Upper lobe of left lung (tissue), 6 donors: ENCODE measurements around the gene KRT26. TPM values are rescaled to one million over a fixed set of nuclear protein-coding genes. Genes with fewer than 3 reads are reported as not detected.
"Not testable (repeated sequence)": the region's sequence is repeated elsewhere in the genome, so short reads cannot be mapped to it uniquely, and the experiment has no call there.

Experiments
- ATAC-seq, 2 donors: fragments of 200-7000 bp; cut with Tn5 transposase; one replicate each; pipeline ENCODE4 v1.9.1; 2022; ENCODE audit warnings: mild to moderate bottlenecking in 2 of 2, moderate library complexity in 2 of 2; ENCODE audit not compliant: low FRiP score in 2 of 2
- DNase-seq, 2 donors: peaks; one replicate each; pipeline ENCODE4 v3.0.0-alpha.2; 2019 to 2020
- H3K27ac ChIP-seq, 4 donors: fragments of 200-600 bp; sonication (generic); one replicate each; pipeline ENCODE4 v1.5.1; 2016 to 2019
- H3K27me3 ChIP-seq, 4 donors: fragments of 200-600 bp; sonication (generic); one replicate each; pipeline ENCODE4 v1.5.1; 2017 to 2019
- H3K36me3 ChIP-seq, 4 donors: fragments of 200-600 bp; sonication (generic); one replicate each; pipeline ENCODE4 v1.5.1; 2016 to 2019
- H3K4me1 ChIP-seq, 4 donors: fragments of 200-600 bp; sonication (generic); one replicate each; pipeline ENCODE4 v1.5.1; 2018 to 2019
- H3K4me3 ChIP-seq, 4 donors: fragments of 200-600 bp; sonication (generic); one replicate each; pipeline ENCODE4 v1.5.1; 2017 to 2019; ENCODE audit warnings: mild to moderate bottlenecking in 2 of 4, moderate library complexity in 1 of 4
- H3K9me3 ChIP-seq, 4 donors: fragments of 200-600 bp; sonication (generic); one replicate each; pipeline ENCODE4 v1.5.1; 2018 to 2019
- EP300 ChIP-seq, 4 donors: sonication (generic); formaldehyde crosslinking; IDR thresholded peaks; one replicate each; pipeline ENCODE4 v1.5.1; 2017; ENCODE audit warnings: antibody characterized with exemption in 4 of 4, control low read depth in 2 of 4
- POLR2A ChIP-seq, 4 donors: fragments of 450-650 bp; IDR thresholded peaks; one replicate each; pipeline ENCODE4 v1.5.1; 2016 to 2017; ENCODE audit warnings: antibody characterized with exemption in 4 of 4, mild to moderate bottlenecking in 2 of 4
- POLR2AphosphoS5 ChIP-seq, 2 donors: sonication (generic); formaldehyde crosslinking; IDR thresholded peaks; one replicate each; pipeline ENCODE4 v1.5.1; 2017; ENCODE audit warnings: antibody characterized with exemption in 2 of 2
- WGBS, 2 donors: methylation state at CpG; one replicate each; pipeline ENCODE4 v1.1.5; 2017 to 2018; 5-methylcytosine and 5-hydroxymethylcytosine counted together
- total RNA-seq, 6 donors: library from RNA; depleted of rRNA in 4 of 6; stranded (reverse); fragments of >200 nt in 4 of 6; gene quantifications; one replicate each; pipeline versions ENCODE4 v1.1.0 to v1.2.1, GENCODE V29; 2016 to 2021
- TF ChIP-seq, protein P1 (sequence below), 6 experiments: fragments of 450-650 bp in 4 of 6; fragments of 200-600 bp in 2 of 6; sonication (generic) in 2 of 6; IDR thresholded peaks; one replicate each; pipeline ENCODE4 v1.5.1; 2016 to 2019; ENCODE audit warnings: antibody characterized with exemption in 6 of 6
- donor health status: DM: no; HTN: no; CAD: no; lungs with moderate emphysema.
- donor health status: DM: no; HTN: yes; CAD: no; lungs with severe emphysema.

Gene KRT26
- total RNA-seq, 6 donors from 2014 or later: not detected

- H3K4me3 ChIP-seq: no peak overlapping the region
- no peaks in the 10 kb centered on the region for H3K27me3 ChIP-seq
- ATAC-seq (no peak), DNase-seq (peak in 1 of 2 donors; percentile 26)
- TF ChIP-seq POLR2A (IDR thresholded peaks at IDR 0.05) (no peak), POLR2AphosphoS5 (IDR thresholded peaks at IDR 0.05) (no peak), EP300 (IDR thresholded peaks at IDR 0.05) (no peak)
- TF ChIP-seq, protein P1, sequence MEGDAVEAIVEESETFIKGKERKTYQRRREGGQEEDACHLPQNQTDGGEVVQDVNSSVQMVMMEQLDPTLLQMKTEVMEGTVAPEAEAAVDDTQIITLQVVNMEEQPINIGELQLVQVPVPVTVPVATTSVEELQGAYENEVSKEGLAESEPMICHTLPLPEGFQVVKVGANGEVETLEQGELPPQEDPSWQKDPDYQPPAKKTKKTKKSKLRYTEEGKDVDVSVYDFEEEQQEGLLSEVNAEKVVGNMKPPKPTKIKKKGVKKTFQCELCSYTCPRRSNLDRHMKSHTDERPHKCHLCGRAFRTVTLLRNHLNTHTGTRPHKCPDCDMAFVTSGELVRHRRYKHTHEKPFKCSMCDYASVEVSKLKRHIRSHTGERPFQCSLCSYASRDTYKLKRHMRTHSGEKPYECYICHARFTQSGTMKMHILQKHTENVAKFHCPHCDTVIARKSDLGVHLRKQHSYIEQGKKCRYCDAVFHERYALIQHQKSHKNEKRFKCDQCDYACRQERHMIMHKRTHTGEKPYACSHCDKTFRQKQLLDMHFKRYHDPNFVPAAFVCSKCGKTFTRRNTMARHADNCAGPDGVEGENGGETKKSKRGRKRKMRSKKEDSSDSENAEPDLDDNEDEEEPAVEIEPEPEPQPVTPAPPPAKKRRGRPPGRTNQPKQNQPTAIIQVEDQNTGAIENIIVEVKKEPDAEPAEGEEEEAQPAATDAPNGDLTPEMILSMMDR (IDR thresholded peaks at IDR 0.05): no peak
- no peaks in the 10 kb centered on the region for H3K9me3 ChIP-seq
- WGBS, 2 donors: 81 to 82% methylated on average over 11 to 14 of the region's 14 CpGs
- no peak overlapping the region for H3K27ac ChIP-seq
- no peaks in the 10 kb centered on the region for H3K4me1 ChIP-seq
- H3K36me3 ChIP-seq: no peaks in the 10 kb centered on the region
These were observed 20.9 kb downstream of the KRT26 start for GRCh38 chr17:40751065-40751464.

GRCh38 chr17:40750391-40750790 lies 21.6 kb downstream of the KRT26 start:
- H3K4me1 ChIP-seq: no peaks in the 10 kb centered on the region
- no peak overlapping the region for H3K4me3 ChIP-seq
- 76 to 84% methylated on average over 6 of the region's 6 CpGs for WGBS, 2 donors
- DNase-seq (peak in 1 of 2 donors; percentile 22), ATAC-seq (no peak)
- H3K27me3 ChIP-seq: no peaks in the 10 kb centered on the region
- H3K36me3 ChIP-seq: no peaks in the 10 kb centered on the region
- no peak overlapping the region for H3K27ac ChIP-seq
- TF ChIP-seq POLR2AphosphoS5 (IDR thresholded peaks at IDR 0.05) (no peak), EP300 (IDR thresholded peaks at IDR 0.05) (no peak), POLR2A (IDR thresholded peaks at IDR 0.05) (no peak)
- TF ChIP-seq, protein P1 (IDR thresholded peaks at IDR 0.05): no peak
- H3K9me3 ChIP-seq: no peaks in the 10 kb centered on the region

- not testable (repeated sequence) for H3K36me3 ChIP-seq, ATAC-seq, H3K9me3 ChIP-seq, H3K4me3 ChIP-seq, H3K4me1 ChIP-seq, DNase-seq, H3K27ac ChIP-seq, H3K27me3 ChIP-seq
- 76 to 95% methylated on average over 1 of the region's 1 CpG for WGBS, 2 donors
These were observed 23.3 kb downstream of the KRT26 start for GRCh38 chr17:40748666-40749065.

- no peak for ATAC-seq
- Histone ChIP-seq H3K4me1 (no peaks in the 10 kb centered on the region), H3K9me3 (peaks cover 3 to 9% (median 4%) of the 10 kb centered on the region in 4 donors), H3K36me3 (no peaks in the 10 kb centered on the region), H3K27ac (no peak overlapping the region), H3K4me3 (no peak overlapping the region), H3K27me3 (no peaks in the 10 kb centered on the region)
- DNase-seq: no peak
- no peak for TF ChIP-seq POLR2A (IDR thresholded peaks at IDR 0.05)
- no peak for TF ChIP-seq POLR2AphosphoS5 (IDR thresholded peaks at IDR 0.05)
- TF ChIP-seq, protein P1 (IDR thresholded peaks at IDR 0.05): no peak
- no peak for TF ChIP-seq EP300 (IDR thresholded peaks at IDR 0.05)
- WGBS, 2 donors: 58 to 68% methylated on average over 4 of the region's 4 CpGs
These were observed 33.4 kb downstream of the KRT26 start for GRCh38 chr17:40738553-40738952.

GRCh38 chr17:40735016-40735415 lies 37.0 kb downstream of the KRT26 start:
- Histone ChIP-seq H3K27ac (no peak overlapping the region), H3K4me3 (no peak overlapping the region), H3K36me3 (no peaks in the 10 kb centered on the region), H3K9me3 (no peaks in the 10 kb centered on the region), H3K27me3 (no peaks in the 10 kb centered on the region), H3K4me1 (no peaks in the 10 kb centered on the region)
- no peak for ATAC-seq
- TF ChIP-seq EP300 (IDR thresholded peaks at IDR 0.05) (no peak), POLR2A (IDR thresholded peaks at IDR 0.05) (no peak), POLR2AphosphoS5 (IDR thresholded peaks at IDR 0.05) (no peak)
- TF ChIP-seq, protein P1 (IDR thresholded peaks at IDR 0.05): no peak
- no peak for DNase-seq
- 92 to 100% methylated on average over 1 of the region's 1 CpG for WGBS, 2 donors
